HUES48 (cell line): ENCODE measurements around the gene RPS6KA2.
"Not testable (repeated sequence)": the region's sequence is repeated elsewhere in the genome, so short reads cannot be mapped to it uniquely, and the experiment has no call there.

ENCODE experiments used
- H3K27ac ChIP-seq: one replicate; pipeline ENCODE4 v1.7.0; 2013; ENCODE audit warnings: low read depth, low read length, inconsistent platforms
- H3K27me3 ChIP-seq: 2 replicates; pipeline ENCODE4 v1.6.1; 2013; ENCODE audit warnings: mild to moderate bottlenecking, low read length; ENCODE audit not compliant: control insufficient read depth, insufficient read depth
- H3K36me3 ChIP-seq: 2 replicates; pipeline ENCODE4 v1.6.1; 2013; ENCODE audit warnings: low read length; ENCODE audit not compliant: control insufficient read depth, insufficient read depth
- H3K4me1 ChIP-seq: 2 replicates; pipeline ENCODE4 v1.6.1; 2013; ENCODE audit warnings: mild to moderate bottlenecking, low read length; ENCODE audit not compliant: control insufficient read depth, insufficient read depth
- H3K4me3 ChIP-seq: 2 replicates; pipeline ENCODE4 v1.5.1; 2013; ENCODE audit warnings: mild to moderate bottlenecking, low read depth, low read length
- H3K9ac ChIP-seq: 2 replicates; pipeline ENCODE4 v1.6.1; 2013; ENCODE audit warnings: mild to moderate bottlenecking, low read depth, low read length, moderate library complexity
- H3K9me3 ChIP-seq: 2 replicates; pipeline ENCODE4 v1.6.1; 2013; ENCODE audit warnings: low read length; ENCODE audit not compliant: control insufficient read depth, insufficient read depth

Gene RPS6KA2

DNA sequence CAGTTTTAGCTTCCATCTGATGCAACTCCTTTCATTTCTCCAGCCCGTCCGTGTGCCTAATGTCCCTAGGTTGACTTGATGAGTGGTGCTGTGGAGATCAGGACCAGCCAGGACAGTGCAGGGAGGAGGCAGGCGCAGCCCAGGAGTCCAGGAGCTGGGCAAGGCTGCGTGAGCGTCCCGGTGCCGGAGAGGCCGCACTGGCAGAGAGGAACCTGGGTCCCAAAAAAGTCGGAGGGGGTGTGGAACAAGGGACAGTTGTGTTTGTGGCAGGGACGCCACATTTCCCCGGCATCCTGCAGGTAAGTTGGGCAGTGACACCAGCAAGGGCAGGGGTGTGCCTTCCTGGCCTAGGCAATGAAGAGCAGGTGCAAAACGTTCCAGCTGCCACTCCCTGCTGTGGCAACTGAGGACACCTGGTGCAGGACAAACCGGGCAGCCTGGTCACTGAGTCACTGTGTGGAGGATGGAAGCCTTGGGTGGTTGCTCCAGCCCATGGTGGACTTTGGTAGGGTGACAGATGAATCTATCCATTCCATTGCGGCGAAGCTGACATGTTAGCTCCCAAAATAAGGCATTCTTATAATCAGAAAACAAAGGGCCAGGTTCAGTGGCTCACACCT, 93.7 kb downstream of the RPS6KA2 start:
- Histone ChIP-seq H3K9ac (no peak overlapping the region), H3K9me3 (no peaks in the 10 kb centered on the region), H3K27ac (no peak overlapping the region), H3K4me3 (no peak overlapping the region), H3K27me3 (no peaks in the 10 kb centered on the region), H3K36me3 (peaks cover 4% of the 10 kb centered on the region; the same call in 1 of the 2 replicates), H3K4me1 (no peaks in the 10 kb centered on the region)

DNA sequence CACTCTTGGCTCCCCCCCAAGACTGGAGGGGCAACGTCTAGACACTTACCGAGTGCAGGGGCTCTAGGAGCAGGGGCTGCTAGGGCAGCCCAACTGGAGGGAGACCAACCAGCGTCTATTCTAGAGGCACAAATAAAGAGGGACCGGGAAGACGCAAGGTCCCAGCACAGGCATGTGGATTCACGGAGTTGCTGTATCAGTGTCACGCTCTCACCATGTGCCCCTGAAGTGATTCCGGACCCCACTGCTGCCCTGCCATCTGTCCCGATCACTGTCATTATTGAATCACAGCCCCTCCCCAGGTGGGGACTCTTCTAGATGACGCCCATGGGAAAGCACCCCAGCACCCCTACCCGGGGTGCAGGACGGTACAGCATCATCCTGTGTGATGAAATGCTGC, 94.7 kb downstream of the RPS6KA2 start:
- H3K27me3 ChIP-seq, result no peaks in the 10 kb centered on the region
- peaks cover 4% of the 10 kb centered on the region; the same call in 1 of the 2 replicates for H3K36me3 ChIP-seq
- H3K4me1 ChIP-seq, result no peaks in the 10 kb centered on the region

DNA sequence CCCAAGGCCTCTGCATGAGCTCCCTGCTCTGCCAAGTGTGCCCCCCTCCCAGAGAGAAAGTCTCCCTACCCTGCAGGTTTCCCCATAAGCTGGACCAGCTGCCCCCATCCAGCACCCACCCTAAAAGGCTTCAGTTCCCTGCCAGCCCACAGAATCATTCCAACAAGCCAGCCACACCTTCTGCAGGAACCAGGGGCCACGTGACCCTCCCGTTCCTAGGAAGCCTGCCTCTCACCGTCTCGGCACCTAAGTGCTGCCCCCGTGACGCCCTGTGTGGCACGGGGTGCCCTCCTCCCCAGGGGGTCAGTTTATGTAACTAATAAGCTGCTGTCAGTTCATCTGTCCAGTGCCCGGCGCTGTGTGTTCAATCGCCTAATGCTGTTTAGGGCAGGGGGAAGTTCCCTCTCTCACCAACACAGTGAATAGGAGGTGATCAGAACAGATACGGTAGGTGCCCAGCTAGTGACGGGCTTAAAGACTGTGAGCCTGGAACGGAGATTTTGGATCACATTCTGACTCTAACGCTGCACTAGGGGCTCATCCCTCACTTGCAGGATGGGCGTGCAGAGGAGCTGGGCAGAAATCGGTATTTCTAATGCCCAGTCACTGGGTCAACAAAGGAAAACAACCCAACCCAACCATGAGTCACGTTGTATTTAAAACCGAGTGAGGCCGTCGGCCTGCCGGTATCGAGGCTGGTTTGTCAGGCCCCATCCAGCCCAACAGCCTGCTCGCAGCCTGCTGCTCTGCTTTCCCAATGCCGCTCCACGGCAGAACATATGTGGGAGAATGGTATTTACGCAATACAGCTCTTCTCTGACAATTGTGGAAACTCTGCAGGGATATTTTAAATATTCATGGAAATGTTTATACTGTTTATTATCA, 96.6 kb downstream of the RPS6KA2 start:
- no peak overlapping the region for H3K4me3 ChIP-seq
- H3K27ac ChIP-seq, result no peak overlapping the region
- no peaks in the 10 kb centered on the region for H3K9me3 ChIP-seq
- H3K27me3 ChIP-seq, result no peaks in the 10 kb centered on the region
- H3K9ac ChIP-seq, result no peak overlapping the region
- H3K4me1 ChIP-seq, result no peaks in the 10 kb centered on the region
- H3K36me3 ChIP-seq, result peaks cover 4% of the 10 kb centered on the region; the same call in 1 of the 2 replicates

More for the DNA sequence above, 94.7 kb downstream of the RPS6KA2 start:
- H3K9ac ChIP-seq, result no peak overlapping the region
- H3K27ac ChIP-seq, result no peak overlapping the region
- H3K9me3 ChIP-seq, result no peaks in the 10 kb centered on the region
- H3K4me3 ChIP-seq, result no peak overlapping the region

DNA sequence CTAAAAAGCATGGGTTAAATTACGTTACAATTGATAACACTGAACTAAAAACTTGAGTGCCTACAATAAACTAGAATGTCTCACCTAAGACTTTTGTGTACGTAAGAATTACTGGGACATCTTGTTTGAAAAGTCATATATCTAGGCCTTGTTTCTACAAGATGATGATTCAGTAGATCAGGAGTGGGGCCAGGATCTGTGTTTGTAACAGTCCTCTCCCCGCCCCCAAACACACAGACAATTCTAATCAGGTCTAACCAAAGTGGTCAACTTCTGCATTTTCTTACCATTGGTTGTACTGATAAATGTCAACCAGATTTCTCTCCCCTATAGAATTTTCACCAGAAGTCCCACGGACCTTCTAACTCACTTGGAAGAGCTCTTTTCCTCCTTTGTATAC, 97.5 kb downstream of the RPS6KA2 start:
- Histone ChIP-seq H3K9me3 (no peaks in the 10 kb centered on the region), H3K27me3 (no peaks in the 10 kb centered on the region), H3K36me3 (peaks cover 4% of the 10 kb centered on the region; the same call in 1 of the 2 replicates), H3K9ac (no peak overlapping the region), H3K4me3 (no peak overlapping the region), H3K27ac (no peak overlapping the region), H3K4me1 (no peaks in the 10 kb centered on the region)

DNA sequence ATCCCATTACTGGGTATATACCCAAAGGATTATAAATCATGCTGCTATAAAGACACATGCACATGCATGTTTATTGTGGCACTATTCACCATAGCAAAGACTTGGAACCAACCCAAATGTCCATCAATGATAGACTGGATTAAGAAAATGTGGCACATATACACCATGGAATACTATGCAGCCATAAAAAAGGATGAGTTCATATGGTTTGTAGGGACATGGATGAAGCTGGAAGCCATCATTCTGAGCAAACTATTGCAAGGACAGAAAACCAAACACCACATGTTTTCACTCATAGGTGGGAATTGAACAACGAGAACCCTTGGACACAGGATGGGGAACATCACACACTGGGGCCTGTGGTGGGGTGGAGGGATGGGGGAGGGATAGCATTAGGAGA, 98.0 kb downstream of the RPS6KA2 start:
- not testable (repeated sequence) for H3K4me3 ChIP-seq, H3K27ac ChIP-seq, H3K9ac ChIP-seq, H3K9me3 ChIP-seq, H3K4me1 ChIP-seq, H3K36me3 ChIP-seq, H3K27me3 ChIP-seq

DNA sequence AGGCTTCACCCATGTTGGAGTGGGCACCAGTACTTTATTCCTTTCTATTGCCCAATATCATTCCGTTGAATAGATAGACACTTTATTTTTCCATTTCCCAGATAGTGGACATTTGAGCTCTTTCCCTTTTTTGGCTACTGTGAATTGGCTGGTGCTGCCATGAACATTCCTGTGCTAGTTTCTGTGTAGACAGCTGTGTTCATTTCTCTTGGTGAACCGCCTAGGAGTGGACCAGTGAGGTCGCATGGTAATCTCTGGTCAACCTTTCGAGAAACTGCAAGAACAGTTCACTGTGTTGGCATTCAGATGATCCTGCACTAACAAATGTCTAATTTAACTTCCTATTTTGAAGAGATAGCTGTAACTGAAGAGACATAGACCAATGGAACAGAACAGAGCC, 99.2 kb downstream of the RPS6KA2 start:
- peaks cover 4% of the 10 kb centered on the region; the same call in 1 of the 2 replicates for H3K36me3 ChIP-seq

DNA sequence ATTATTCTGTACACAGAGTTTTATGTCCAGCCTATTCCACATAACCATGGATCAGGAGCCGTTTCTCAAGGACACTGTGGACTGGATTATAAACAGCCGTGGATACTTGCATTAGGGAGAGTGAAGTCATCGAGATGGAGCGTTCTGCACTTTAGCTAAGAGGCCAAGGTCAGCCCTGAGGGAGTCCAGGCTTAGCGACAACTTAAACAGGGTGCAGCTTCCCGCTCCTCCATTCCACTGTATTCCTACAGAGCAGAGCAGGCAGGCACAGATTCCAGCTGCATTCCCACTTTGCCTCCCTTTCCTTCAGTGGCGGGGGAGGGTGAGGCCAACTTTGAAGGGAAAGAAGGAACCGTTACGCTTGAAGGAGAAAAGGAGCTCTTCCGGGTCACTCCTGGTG, 100.1 kb downstream of the RPS6KA2 start:
- Histone ChIP-seq H3K27me3 (no peaks in the 10 kb centered on the region), H3K4me3 (no peak overlapping the region), H3K4me1 (no peaks in the 10 kb centered on the region), H3K9ac (no peak overlapping the region), H3K9me3 (no peaks in the 10 kb centered on the region), H3K36me3 (peaks cover 4% of the 10 kb centered on the region; the same call in 1 of the 2 replicates), H3K27ac (no peak overlapping the region)

More for the DNA sequence above, 99.2 kb downstream of the RPS6KA2 start:
- H3K27me3 ChIP-seq, result no peaks in the 10 kb centered on the region
- no peaks in the 10 kb centered on the region for H3K9me3 ChIP-seq
- H3K9ac ChIP-seq, result no peak overlapping the region
- no peak overlapping the region for H3K4me3 ChIP-seq
- no peaks in the 10 kb centered on the region for H3K4me1 ChIP-seq
- H3K27ac ChIP-seq, result no peak overlapping the region

DNA sequence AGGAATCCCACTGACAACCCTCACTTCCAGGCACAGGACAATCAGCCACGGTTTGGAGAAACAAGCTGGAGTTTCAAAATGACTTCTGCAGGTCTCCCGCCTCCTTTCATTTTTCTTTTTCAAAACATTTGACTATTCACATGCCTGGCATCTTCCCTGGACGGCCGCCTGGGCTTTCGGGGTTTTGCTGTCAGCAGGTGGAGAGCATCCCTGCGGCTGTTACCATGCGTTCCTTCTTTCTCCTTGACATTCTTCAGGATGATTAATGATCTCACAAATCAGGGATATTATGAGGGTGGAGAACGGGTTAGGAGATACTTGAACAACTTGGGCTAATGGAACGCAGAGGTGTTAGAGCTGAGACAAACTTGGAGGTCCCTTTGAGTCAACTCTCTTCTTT, 101.5 kb downstream of the RPS6KA2 start:
- no peaks in the 10 kb centered on the region for H3K9me3 ChIP-seq
- H3K4me1 ChIP-seq, result no peaks in the 10 kb centered on the region
- no peak overlapping the region for H3K4me3 ChIP-seq
- no peaks in the 10 kb centered on the region for H3K27me3 ChIP-seq
- no peak overlapping the region for H3K9ac ChIP-seq
- peaks cover 4% of the 10 kb centered on the region; the same call in 1 of the 2 replicates for H3K36me3 ChIP-seq
- H3K27ac ChIP-seq, result no peak overlapping the region

DNA sequence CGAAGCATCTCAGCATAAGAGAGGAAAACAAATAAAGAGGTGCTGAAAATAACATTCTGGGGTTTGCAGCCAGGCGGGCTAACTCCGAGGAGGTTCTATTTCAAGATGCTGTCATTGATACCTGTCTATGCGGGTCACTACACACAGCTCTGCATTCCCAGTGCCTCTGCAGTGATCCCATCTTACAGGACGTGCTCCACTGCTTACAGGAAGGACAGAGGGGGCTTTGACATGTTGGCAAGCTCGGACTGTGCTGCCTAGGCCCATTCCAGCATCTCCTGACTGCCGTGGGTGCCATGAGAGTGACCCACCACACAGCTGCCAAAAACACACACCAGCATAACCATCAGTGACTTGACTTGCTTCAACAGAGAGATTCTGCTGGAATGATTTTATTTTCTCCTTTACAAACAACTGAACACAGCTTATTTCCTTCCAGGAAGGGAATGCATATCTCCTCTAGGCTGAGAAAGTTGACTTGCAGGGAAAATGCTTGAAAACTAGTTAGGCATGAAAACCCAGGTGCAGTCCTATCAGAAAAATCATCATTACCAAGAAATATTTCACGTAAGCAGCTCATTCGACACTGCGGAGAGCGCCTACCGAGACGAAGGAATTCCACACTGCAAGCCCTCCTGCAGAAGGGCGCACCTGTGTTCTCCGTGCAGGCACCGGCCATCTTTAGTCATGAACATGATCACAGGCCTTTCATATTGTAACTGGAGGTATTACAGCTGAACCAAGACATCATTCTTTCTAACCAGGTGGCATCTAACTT, 103.1 kb downstream of the RPS6KA2 start:
- no peaks in the 10 kb centered on the region for H3K4me1 ChIP-seq
- H3K9ac ChIP-seq, result no peak overlapping the region
- H3K4me3 ChIP-seq, result no peak overlapping the region
- no peaks in the 10 kb centered on the region for H3K27me3 ChIP-seq
- H3K27ac ChIP-seq, result no peak overlapping the region
- H3K9me3 ChIP-seq, result no peaks in the 10 kb centered on the region
- no peaks in the 10 kb centered on the region for H3K36me3 ChIP-seq

DNA sequence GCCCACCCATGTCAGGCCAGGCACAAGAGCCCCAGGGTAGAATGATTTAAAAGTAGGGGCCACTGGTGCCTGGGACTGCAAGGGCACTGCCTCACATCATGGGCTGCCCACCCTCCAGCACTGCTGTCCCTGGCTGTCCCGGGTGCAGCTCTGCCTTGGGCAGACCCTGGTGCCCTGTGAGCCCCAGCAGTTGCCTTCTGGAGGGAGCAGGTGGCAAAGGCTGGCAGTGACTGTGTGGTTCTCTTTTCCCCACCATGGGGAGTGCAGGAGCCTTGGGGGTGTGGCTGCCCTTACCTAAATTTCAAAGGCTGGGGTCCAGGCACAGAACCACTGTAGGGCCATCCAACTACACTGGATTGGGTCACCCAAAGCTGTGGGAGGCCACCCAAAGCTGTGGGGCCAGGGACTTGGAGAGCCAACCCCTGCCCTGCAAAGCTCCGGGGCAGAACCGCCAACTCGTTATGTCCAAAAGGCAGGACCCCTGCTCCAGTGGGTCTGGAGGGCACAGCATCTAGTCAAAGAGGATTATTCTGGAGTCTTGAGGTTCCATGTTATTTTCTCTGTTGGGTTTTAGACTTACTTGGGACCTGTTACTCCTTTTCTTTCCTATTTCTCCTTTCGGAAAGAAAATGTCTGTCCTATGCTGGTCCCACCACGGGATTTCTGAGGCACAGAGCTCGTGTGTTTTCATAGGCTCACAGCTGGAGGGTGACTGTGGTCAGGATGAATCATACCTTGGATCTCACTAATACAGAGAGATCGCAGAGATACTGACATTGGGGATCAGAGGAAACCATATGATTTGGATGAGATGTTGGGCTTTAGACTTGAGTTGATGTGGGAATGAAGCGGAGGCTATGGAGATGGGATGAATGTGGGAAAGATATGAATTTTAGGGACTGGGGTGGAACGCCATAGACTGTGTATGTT, 105.9 kb downstream of the RPS6KA2 start:
- H3K27ac ChIP-seq, result no peak overlapping the region
- H3K36me3 ChIP-seq, result no peaks in the 10 kb centered on the region
- H3K4me1 ChIP-seq, result no peaks in the 10 kb centered on the region
- no peaks in the 10 kb centered on the region for H3K27me3 ChIP-seq
- no peak overlapping the region for H3K9ac ChIP-seq
- no peak overlapping the region for H3K4me3 ChIP-seq
- peaks cover 10% of the 10 kb centered on the region for H3K9me3 ChIP-seq
